Measurements from ENCODE around the gene ICAM2.
A peak's percentile ranks its signal among the peaks of the same experiment; 100 is the strongest.
"Not testable (repeated sequence)": the region's sequence is repeated elsewhere in the genome, so short reads cannot be mapped to it uniquely, and the experiment has no call there.

ICAM2 gene

DNA sequence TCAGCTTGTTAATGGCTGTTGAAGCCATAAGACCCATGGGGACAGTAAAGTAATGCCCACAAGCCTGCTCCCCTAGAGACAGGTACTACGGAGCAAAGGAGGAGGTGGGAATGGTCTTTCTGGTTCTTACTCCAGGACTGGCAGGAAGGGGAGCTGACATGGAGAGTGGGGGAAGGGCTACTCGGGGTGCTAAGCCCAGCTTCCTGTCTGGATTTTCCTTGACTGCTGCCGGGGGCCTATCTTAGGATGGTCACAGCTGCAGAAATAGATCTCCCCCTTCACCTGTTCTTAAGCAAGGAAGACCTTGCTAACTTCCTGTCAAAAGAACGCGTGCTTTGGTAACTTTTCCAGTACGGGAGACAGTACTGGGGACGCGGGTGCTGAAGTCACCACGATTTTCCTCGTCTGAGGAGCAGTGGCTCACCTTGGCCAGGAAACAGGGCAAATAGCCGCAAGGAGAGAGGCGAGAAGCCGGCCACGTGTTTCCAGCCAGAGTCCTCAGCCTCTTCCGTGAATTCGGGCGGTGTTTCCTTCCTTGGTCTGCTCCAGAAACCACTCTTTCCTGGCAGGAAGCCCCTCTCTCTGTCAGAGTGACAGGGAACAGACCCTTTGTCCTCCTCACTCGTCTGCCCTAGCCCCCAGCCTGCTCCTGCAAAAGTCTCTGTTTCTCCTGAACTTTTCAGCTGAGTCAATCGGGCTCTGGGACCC is 22.9 kb downstream of the ICAM2 start:
- no peak for DNase-seq (ENCODE audit: low read depth in 3 of 3)

DNA sequence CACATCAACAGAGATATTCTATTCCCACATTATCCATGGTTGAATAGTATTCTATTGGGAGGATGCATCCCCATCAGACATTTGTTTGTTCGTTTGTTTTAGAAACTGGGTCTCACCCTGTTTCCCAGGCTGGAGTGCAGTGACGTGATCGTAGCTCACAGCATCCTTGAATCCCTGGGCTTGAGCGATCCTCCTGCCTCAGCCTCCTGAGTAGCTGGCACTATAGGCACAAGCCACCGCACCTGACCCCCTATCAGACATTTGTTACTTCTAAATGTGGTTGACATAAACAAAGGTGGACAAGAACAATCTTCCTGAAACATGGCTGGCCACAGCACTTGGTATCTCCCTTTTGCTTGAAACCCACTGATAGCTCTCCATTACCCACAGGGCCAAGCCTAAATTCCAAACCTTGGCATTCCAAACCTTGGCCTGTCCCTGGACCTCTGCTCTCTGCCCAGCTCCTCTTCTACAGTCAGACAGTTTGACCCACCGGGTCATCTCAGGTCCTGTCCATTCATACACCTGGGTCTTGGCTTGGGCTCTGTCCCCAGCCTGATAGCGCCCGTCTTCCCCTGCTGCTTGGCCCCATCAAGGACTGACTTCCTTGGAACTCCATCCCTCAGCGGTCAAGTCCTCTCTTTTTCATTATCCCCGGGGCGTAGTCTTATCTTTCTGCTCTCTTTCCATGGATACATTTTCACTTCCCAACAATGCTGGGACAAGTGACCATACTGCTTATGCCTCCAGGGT is 23.8 kb downstream of the ICAM2 start:
- no peak for DNase-seq (ENCODE audit: low read depth in 3 of 3)

DNA sequence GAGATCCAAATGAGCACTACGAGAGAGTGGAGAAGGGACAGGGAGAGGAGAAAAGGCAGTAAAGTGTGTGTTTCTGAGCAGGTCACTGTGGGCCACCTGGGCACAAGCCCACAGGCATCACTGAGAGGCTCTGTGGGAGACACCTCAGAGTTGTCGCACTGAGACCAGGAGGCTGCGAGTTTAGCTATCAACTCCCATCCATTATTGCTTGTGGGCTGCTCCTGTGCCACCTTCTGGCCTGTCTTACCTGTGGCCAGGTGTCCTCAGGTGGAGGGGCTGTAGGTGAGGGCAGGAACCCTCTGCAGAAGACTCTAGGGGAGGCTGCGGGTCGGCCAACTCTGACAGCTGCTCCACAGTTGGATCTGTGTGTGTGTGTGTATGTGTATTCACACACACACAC is 24.8 kb downstream of the ICAM2 start:
- DNase-seq (ENCODE audit: low read depth in 3 of 3), result no peak

DNA sequence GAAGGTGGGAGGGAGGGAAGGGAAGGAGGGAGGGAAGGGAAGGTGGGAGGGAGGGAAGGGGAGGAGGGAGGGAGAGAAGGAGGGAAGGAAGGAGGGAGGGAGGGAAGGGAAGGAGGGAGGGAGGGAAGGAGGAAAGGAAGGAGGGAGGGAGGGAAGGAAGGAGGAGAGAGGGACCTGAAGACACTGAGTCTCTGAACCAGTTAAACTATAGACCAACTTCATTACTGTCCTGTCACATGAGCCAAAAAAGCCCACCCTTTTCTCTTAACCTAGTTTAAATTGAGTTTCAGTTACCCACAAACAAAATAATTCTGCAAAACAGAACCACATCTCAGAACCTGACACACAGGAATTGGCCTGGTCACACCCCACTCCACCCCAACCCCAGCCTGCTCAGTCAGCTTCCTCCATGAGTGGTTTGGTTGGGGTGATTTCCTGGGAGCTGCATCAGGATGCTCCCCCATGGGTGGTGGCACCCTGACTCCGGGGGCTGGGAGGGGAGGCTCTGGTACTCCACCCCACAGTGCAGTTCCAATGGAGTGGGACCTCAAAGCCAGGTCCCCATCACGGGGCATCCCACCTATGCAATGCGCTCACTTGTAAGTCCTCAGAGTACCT is 27.0 kb downstream of the ICAM2 start:
- no peak for DNase-seq (ENCODE audit: low read depth in 3 of 3)

DNA sequence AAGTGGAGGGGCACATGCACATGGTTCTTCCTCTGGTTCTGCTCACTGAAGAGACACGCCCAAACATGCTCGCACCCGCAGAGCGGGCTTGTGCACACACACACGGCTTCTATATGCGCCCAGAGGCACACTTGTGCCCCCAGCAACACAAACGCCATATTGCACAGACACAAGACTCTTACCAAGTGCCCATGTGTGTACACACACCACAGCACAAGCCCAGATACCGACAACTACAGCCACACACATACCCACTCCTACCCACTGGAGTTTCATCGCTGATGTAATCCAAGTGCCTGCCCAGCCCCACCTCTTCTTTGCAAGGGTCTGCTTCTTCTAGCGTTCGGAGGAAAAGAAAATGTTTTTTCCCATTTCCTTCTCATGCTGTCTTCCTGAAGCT is 28.8 kb downstream of the ICAM2 start:
- no peak for DNase-seq (ENCODE audit: low read depth in 3 of 3)

DNA sequence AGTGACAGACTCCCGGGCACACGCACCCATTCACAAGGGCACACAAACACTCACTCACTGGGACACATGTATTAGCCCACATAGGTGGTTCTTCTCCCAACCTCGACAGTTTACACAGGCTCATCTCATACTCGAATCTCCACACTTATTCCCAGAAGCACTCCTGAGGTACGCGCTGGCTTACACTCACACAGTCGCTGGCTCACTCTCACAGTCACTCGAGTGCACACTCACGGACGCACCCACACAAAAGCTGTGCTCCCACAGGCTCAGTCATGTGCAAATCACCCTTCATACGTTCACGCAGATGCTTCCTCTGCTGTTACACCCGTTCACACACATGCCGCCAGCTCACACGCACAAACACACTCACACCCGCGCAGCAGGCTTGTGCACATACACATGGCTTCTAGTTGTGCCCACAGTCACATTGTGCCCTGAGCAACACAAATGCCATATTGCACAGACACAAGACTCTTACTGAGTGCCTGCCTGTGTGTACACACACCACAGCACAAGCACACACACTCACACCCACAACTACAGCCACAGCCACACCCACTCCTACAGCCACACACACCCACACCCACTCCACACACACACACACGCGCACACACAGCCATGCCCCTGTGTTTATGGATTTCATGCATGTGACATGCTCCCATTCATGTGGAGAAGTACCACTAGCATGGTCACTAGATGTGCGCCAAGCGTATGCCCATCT is 30.6 kb downstream of the ICAM2 start:
- no peak for DNase-seq (ENCODE audit: low read depth in 3 of 3)

DNA sequence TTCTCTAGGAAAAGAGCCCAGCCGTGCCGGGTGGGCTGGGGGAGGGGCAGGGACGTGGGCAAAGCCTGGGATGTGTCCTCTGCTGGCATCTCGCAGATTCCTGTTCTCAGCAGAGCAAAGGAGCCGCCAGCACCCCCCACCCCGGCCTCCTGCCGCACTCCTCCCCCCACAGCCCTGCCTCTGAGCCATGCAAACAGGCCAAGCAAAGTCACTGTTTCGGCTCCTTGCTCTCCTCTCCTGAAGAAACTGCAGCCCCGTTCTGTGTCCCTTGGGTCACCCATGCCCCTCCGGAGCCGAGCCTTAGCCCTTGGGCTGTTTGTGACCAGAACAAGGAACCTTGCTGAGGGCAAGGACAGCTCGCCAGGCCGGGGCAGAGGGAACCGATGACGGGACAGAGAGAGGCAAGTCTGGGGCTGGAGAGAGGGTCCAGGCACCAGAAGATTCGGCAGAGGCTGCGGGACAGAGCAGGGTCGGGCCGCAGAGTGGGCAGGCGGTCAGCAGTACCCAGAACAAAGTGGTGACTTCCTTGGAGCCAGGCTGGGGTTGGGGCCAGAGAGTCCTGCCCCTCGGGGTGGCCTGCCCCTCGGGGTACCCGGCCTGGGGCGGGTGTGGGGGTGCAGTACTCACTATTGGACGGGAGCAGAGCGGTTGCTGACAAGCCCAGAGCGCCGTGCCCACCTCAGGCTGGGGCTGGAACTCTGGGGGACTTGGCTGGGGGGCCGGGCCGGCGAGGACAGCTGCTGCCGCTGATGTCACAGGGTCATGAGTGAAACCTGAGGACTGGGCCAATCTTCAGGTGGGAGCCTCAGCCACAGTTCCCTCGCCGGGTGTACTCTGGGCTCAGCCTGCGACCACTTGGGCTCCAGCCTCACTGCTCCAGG is 31.5 kb downstream of the ICAM2 start:
- no peak for DNase-seq (ENCODE audit: low read depth in 3 of 3)

DNA sequence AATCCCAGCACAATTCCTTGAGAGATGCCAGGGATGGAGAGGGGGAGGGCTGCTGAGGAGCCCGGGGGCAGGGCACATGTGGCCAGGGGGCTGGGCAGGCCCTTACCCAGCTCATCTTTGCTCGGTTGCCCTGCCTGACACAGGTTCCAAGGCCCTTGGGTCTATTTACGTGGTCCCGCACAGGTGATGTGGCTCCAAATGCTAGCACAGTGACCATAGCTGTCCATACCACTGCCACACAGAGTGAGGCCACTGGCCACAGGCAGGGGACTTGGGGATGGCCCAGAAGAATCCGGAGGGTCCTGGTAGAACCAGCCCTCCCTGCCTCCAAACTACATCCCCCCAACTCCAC is 32.3 kb downstream of the ICAM2 start:
- no peak for DNase-seq (ENCODE audit: low read depth in 3 of 3)

DNA sequence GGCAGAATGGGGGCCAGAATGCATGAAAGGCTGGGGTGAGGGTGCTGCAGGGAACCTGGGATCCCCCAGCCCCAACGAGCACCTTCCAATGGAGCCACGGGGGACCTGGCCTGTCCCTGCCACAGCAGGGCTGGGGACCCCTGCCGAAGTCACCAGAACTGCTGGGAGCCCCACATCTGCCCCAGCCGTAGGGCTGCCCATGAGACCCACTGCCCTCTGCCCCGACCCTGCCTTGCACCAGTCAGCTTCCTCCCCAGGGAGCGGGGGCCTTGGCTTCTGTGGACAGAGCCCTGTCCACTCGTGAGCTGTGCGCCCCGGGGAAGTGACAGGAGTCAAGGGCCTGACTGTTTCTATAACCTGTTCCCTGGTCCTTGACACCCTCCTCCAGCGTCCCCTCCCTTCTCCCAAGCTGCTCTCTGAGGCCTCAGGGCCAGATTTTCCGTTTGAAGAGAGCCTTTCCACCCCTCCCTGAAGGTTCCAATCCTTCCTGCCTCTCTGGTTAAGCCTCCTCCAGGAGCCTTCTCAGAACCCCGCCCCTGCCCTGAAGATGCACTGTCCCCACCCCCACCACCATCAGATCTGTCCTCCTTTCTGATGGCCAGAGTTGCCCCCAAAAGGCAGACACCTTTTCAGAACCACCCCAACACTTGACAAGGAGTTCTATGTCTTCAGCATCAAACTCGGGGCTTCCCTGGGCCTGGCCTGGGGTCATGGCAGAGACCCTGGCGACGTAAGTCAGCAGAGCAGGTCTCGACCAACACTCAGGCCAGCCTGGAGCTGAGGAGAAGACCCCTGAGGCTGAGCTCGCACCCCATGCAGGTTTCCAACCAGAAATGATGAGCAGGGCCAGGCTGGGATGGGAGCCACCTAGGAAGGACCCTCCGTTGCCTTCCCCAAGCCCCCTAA is 33.0 kb downstream of the ICAM2 start:
- no peak for DNase-seq (ENCODE audit: low read depth in 3 of 3)

DNA sequence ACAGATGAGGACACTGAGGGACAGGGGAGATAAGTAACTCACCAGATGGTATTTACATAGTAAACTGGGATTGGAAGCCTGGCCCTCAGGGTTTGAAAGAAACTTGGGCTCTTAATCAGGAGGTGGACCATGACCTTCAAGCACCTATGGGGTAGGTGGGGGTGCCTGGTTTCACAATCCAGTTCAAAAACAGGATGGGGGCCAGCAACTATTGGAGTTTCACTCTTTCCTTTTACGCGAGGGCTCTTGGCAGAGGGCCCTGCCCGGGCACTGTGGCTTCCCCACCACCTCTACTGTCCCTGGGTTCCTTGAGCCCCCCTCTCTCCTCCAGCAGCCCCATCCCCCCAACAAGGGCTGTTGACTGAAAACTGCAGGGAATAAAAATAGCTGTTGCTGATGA is 33.6 kb downstream of the ICAM2 start:
- no peak for DNase-seq (ENCODE audit: low read depth in 3 of 3)

DNA sequence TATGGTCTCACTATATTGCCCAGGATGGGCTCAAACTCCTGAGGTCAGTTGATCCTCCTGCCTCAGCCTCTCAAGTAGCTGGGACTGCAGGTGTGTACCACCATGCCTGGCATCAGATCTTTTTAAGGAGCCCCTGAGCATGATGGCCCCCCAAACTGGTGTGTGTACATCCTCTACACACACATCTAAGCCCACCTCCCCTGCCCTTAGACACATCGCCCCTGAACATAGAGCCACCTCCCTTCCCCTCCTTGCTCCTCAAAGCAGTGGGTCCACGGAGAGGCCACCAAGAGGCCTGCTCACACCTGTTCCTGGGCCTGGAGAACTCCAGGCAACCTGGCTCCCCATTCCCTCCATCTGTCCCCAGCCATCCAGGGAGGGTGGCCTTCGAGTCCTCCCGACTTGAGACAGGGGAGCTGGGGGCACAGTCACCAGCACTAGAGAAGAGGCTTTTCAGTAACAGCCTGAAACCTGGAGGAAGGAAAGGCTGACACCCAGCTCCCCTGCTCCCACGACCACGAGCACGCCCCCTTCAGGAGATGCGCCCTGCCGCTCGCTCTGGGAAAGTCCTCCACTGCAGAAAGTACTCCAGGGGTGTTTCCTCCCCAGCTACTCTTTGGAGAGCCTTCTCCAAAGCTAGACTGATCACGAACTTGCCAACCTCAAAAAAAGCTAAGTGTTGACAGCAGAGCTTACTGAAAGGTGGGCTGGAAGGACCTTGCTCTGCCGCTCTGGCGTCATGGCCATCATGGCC is 34.9 kb downstream of the ICAM2 start:
- DNase-seq (ENCODE audit: low read depth in 3 of 3), result no peak

DNA sequence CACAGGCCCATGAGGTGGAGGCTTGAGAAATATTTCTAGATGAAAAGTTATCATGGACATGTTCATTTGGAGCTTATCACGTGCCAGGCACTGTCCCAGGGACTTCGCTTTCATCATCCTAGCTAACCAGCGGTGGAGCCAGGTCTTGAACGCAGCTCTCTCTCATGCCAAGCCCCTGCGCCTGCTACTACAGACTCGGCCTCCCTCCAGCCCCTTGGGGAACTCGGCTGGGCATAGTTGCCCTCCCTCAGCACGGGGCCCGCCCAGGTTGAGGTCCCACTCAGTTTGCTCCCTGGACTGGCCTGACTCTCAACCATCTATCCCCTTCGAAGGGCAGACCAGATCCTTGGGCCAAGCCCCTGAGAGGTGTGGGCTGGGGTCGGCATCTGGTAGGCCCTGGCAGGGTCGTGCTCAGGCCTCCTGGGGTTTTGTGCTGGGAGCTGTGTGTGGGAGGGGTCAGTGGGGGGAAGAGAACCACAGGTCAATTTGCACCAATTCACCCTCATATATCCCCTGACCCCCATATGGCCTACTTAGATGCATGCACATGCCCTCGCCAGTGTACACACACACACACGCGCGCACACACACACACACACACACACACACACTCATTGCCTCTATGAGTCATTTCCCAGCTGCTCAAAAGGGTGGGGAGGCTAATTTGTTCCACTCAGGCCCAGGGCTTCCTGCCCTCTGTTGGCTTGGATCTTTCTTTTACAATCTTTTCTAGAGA is 35.6 kb downstream of the ICAM2 start:
- peak in 2 of 3 experiments; percentile 34 to 51 for DNase-seq (ENCODE audit: low read depth in 3 of 3)

DNA sequence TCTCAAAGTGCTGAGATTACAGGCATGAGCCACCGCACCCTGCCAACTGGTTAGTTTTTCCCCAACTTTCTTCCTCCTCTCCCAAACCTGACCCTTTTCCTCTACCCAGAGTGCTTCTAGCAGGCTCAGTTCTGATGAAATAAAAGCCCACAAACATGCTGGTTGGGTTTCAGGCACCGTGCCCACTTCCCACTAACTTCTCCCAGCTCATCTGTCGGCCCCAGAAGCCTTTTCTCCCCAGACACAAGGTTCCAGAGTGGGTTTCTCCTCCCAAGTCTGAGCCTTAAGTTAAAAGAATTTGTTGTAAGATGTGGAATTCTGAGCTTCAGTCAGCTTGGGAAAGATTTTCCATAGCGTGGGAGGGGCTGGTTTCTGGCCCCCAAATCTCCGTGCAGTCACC is 36.2 kb downstream of the ICAM2 start:
- no peak for DNase-seq (ENCODE audit: low read depth in 3 of 3)

DNA sequence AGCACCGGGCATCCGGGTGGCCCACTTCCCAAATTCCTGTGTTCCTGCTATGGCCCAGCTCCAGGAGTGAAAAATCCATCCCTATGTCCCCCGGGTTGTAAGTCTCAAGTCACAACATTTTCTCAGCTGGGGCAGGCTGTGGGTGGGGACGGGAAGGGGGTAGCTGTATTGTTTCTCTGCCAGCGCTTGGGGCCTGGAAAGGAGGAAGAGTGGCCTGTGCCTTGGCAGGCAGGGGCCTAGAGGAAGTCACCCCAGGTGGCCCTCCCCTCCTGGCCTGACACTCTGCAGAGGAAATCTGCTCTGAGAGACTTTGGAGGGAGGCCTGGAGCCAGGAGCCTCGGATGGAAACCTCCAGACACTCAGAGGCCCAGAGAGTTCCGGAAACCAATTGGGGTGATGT is 37.1 kb downstream of the ICAM2 start:
- DNase-seq (ENCODE audit: low read depth in 3 of 3), result no peak

DNA sequence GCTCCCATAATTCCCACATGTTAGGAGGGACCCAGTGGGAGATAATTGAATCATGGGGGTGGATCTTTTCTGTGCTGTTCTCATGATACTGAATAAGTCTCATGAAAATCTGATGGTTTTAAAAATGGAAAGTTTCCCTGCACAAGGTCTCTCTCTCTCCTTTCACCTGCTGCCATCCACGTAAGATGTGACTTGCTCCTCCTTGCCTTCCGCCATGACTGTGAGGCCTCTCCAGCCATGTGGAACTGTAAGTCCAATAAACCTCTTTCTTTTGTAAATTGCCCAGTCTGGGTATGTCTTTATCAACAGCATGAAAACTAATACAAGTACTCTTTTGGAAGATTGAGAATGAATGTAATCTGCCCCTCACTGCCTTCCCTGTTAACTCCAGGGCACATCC is 37.8 kb downstream of the ICAM2 start:
- not testable (repeated sequence) for DNase-seq (ENCODE audit: low read depth in 3 of 3)

DNA sequence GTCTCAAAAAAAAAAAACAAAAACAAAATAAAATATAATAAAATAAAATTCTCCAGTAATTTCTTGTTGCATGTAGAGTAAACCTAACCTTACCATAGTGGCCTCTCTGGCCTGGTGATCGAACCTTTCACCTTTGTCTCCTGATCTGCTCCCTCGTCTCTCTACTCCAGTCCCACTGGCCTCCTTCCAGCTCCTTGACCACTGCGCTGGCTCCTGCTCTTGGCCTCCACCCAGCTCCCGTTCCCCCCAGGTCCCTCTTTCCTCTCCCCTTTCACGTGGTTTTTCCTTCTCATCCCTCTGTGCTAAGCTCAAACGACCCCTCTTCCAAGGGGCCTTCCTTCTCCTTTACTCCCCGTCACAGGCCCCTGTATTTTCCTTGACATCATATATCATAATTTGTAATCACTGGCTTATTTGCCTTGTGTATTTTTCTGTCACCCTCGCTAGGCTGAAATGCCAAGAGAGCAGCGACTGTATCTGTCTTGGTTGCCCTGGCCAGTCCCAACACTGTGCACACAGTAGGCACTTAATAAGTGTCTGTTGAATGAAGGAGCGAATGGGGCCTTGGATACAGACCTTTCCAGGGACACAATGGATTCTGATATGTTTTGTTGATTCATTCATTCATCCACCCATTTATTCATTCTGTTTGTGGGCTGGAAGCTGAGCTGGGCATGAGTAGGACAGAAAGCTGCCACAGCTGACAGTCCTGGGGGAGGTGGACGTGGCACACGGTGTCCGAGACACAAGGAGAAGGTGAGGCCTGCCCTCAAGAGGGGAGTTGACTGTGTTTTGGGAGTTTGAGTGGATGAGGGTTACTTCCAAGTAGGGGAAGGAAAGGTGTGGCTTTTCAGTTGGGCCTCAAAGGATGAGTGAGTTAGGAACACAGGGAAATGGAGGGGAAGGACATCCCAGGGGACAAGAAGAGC is 41.9 kb downstream of the ICAM2 start:
- DNase-seq (ENCODE audit: low read depth in 3 of 3), result no peak

DNA sequence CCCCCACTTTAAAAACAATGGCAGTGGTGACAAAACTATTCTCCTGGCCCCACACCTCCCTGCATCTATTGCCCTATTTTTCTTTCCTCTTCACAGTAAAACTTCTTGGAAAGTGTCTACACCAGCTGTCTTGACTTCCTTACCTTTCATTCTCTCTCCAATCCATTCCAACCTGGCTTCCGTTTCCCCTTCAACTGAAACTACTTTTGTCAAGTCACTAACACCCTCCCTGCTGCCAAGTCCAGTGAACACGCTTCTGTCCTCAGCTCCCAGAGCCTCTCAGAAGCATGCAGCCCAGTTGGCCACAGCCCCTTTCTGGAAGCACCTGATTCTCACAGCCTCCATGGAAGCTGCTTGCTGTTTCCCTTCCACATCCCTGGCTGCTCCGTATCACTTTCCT is 43.7 kb downstream of the ICAM2 start:
- DNase-seq (ENCODE audit: low read depth in 3 of 3), result no peak

DNA sequence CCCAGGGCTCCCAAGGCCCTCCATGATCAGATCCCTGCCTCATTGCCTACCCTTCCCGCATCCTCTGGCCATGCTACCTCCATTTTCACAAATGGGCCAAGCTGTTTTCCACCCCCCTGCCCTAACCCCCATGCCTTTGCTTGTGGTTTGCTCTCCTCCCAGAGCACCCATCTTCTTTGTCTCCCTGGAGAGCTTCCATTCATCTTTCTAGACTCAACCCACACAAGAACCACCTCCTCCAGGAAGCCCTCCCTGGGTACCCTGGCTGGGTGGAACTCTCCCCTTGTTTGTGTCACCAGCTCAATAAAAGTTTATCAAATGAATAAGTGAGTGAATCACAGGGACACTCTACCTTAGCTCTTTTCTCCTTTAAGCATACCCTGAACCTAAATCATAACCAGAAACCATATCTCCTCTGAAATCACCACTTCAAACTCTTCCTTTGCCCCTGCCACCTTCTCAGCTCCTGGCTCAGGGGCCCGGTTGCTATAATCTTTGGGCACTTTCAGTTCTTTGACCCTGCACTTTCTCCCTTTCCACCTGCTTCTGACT is 44.8 kb downstream of the ICAM2 start:
- DNase-seq (ENCODE audit: low read depth in 3 of 3), result no peak

Data from stimulated activated CD4-positive, alpha-beta T cell treated with anti-CD3 and anti-CD28 coated beads, TNF-alpha, amount 100 ng/mL, for 24 hours (primary cell).